ENCODE data around the gene LIG1.

Gene LIG1

DNA sequence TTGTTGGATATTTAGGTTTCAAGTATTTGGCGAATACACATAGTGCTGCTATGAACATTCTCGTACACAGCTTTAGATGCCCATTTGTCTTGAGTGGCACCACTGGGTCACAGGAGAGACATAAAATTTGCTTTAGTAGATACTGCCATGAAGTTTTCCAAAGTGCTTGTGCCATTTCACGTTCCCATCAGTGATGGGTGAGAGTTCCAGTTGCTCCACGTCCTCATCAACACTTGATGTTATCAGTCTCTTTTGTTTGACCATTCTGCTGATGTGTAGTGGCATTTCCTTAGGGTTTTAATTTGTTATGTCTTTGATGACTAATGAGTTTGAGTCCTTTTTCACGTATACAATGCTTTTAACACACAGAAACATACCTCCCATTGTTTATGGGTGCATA lies 11.4 kb upstream of the LIG1 start:
- DNase-seq (ENCODE audit: low spot score) = no peak

- DNase-seq (ENCODE audit: low spot score) = no peak
Observed at GRCh38 chr19:48176226-48176625, 6.1 kb upstream of the LIG1 start.

GRCh38 chr19:48175578-48175977 lies 5.4 kb upstream of the LIG1 start:
- DNase-seq (ENCODE audit: low spot score) = no peak

GRCh38 chr19:48174445-48175030 lies 4.4 kb upstream of the LIG1 start:
- DNase-seq (ENCODE audit: low spot score) = no peak

- DNase-seq (ENCODE audit: low spot score) = no peak
Observed at GRCh38 chr19:48171710-48172109, 1.6 kb upstream of the LIG1 start.

DNA sequence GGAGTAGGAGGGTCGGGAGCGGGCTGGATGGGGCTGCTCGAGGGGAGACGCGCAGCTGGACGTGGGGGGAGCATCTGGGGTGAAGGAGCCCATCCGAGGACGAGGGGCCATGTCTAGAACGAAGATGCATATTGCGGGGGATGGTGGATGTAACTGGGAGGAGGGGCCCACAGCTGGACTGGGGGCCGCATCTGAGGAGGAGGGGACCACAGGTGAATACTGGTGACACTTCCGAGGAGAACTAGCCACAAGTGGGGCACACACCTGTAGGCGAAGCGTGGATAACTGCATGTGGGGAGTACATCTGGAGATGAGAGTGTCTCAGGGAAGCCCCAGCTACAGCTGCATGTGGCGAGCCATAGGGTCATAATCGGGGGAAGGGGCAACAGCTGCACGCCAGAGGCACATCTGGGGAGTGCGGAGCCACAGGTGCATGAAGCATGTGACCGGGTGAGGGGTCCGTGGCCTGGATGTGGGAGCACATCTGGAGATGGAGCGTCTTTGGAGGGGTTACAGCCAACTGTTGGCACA lies 738 bp upstream of the LIG1 start:
- DNase-seq (ENCODE audit: low spot score) = no peak

- DNase-seq (ENCODE audit: low spot score) = peak; percentile 76
Observed at GRCh38 chr19:48169578-48169938, 586 bp downstream of the LIG1 start.

GRCh38 chr19:48168689-48169088 lies 1.5 kb downstream of the LIG1 start:
- no peak for DNase-seq (ENCODE audit: low spot score)

- DNase-seq (ENCODE audit: low spot score) = no peak
Observed at GRCh38 chr19:48158210-48158790, 11.8 kb downstream of the LIG1 start.

GRCh38 chr19:48154003-48154402 lies 16.1 kb downstream of the LIG1 start:
- DNase-seq (ENCODE audit: low spot score) = no peak

DNA sequence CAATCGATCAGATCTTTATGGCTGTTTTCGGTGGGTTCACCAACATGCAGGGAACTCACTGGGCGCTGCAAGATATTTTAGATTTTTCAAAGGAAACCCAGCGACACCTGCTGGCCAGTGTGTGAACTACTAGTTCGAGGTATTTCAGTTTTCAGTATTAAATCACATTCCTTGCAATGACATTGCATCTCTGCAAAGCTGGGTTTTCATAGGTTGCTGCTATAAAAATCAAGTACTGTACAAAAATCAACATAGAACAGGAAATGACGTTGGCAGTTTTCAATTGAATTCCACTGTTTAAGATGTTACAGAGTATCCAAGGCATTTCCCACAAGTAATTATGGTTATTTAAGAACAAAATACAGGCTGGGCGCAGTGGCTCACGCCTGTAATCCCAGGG lies 17.6 kb downstream of the LIG1 start:
- DNase-seq (ENCODE audit: low spot score) = peak; percentile 73

GRCh38 chr19:48149430-48149829 lies 20.7 kb downstream of the LIG1 start:
- DNase-seq (ENCODE audit: low spot score) = no peak

DNA sequence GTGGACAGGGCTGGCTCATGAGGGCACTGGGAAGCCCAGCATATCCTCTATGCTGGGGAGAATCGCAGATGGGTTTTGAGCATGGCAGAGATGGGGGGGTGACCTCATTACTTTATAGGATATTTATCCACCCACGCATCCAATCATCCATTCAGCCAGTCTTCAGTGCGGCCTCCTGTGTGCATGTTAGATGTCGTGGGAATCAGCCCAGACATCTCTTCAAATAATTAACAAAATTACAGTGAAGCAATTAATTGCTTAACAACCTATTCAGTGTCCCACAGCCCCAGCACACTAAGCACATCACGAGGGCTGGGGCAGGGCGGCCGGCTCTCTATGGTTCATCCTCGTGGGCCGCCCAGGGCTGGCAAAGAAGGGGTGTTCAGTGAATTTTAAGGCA lies 21.6 kb downstream of the LIG1 start:
- no peak for DNase-seq (ENCODE audit: low spot score)

DNA sequence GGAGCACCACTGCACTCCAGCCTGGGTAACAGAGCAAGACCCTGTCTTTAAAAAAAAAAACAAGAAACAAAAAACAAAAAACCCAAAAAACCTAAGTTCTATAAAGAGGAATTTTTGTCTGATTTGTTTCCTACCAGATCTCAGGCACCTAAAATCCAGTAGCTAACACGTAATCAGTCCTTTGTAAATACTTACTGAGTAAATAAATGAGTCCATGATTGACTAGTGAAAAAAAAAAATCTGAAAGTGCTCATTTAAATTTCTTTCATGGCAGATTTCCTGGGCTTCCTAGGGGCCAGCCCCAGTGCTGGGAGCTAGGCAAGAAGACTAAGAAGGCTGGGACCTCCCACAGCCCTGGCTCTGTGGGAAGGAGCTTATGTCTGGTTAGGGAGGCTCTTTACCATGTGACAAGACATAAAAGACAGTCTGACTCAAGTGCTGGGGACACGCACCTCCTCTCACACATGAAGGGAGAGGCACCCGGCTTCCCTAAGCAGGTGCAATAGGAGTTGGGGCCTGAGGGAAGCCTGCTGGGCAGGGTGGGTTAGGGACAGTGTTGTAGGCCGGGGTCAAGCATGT lies 22.5 kb downstream of the LIG1 start:
- DNase-seq (ENCODE audit: low spot score) = no peak

GRCh38 chr19:48139053-48139452 lies 31.1 kb downstream of the LIG1 start:
- DNase-seq (ENCODE audit: low spot score) = no peak

DNA sequence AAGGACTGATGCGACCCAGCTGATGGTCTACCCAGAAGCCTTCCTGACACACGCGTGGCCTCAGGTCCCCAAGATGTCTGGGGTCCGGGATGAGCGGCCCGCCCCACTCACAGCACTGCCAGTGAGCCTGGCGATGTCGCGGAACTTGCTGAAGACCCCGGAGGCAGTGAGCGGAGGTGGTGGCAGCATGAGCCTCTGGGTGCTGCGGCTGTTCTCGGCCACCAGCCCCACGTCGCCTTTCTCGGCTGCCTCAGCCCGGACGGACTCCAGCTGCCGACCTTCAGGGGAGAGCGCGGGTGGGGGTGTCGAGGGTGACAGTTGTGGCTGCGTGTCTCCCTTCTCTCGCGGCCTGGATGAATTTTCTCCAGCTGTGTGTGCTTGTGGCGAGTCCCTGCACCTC lies 32.7 kb downstream of the LIG1 start:
- no peak for DNase-seq (ENCODE audit: low spot score)

- DNase-seq (ENCODE audit: low spot score) = no peak
Observed at GRCh38 chr19:48136547-48136946, 33.6 kb downstream of the LIG1 start.

DNA sequence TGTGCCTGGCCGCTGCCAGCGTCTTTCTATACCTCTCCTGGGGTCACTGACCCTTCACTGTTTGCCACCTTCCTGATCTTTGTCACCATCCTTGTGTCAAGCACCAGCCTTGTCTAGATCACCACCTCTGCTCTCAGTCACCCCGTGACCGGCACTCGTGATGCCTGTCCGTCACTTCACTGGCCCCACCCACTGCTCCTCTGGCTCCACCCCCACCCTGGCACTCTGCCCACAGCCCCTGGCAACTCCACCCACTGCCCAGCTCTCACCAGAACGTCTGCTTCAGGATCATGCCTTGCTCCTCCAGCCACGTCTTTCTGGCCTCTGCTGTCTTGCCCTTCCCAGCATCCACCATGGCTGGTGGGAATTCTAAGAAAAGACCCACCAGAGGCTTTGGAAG lies 34.7 kb downstream of the LIG1 start:
- DNase-seq (ENCODE audit: low spot score) = no peak

DNA sequence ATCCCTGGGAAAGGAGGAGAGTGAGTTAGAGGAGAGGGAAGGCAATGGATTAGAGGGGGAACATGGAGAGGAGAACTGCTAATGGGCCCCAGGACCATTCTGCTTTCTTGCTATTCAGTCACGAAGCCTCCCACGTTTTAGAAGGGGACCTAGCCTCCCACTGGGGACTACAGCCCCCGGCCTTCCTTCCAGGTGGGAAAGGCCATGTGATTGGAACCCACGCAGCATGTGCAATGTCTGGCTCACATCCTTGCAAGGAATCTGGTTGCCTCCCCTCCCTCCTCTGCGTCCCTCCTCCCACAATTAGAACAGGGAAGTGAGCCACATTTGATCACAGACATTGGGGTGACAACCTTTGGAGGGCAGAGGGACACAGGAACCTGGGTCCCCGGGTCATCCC lies 37.0 kb downstream of the LIG1 start:
- DNase-seq (ENCODE audit: low spot score) = no peak

DNA sequence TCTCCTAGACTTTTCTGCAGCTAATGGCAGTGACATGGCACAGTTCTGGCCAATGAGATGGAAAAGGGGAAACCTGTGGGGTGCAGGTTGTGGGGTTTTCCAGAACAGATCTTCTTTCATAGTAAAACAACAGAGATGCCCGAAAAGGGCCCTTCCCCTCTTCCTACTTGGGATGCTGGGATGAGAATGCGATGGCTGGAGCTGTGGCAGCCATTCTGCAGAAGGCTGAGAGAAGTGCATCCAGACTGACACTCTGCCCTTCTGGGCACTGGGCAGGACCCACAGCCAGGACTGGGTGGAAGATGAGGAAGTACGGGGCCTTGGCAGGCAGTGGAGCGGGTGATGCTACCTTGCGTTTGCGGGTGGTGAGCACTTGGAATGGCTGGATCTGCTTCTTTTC lies 42.6 kb downstream of the LIG1 start:
- DNase-seq (ENCODE audit: low spot score) = no peak

- no peak for DNase-seq (ENCODE audit: low spot score)
Observed at GRCh38 chr19:48123907-48124651, 46.1 kb downstream of the LIG1 start.

- no peak for DNase-seq (ENCODE audit: low spot score)
Observed at GRCh38 chr19:48122421-48122820, 47.7 kb downstream of the LIG1 start.

- no peak for DNase-seq (ENCODE audit: low spot score)
Observed at GRCh38 chr19:48121909-48122371, 48.2 kb downstream of the LIG1 start.

Measured in left forelimb (tissue), 1 donor.